RWPE1 (cell line): ENCODE results near the gene CHEK1.

Experiments
- CTCF ChIA-PET: fragments of 350-600 bp; sonication (Branson Sonifier 250); formaldehyde crosslinking; extraction: SDS; loops from one replicate; lab custom pipeline; 2021; lab: Yijun Ruan, JAX
- POLR2A ChIA-PET: fragments of 400-600 bp; formaldehyde crosslinking; extraction: SDS; loops from one replicate; lab custom pipeline; 2020; ENCODE audit warnings: antibody characterized with exemption; ENCODE audit not compliant: low non-redundant PET; lab: Yijun Ruan, JAX
- DNase-seq: peaks from one replicate; pipeline ENCODE4 v3.0.0; 2012; ENCODE audit warnings: low spot score
- H3K27ac ChIP-seq: fragments of 450-650 bp; 2 replicates; pipeline ENCODE4 v1.5.1; 2017
- TF ChIP-seq, protein P1 (sequence below): fragments of 450-650 bp; conservative IDR thresholded peaks from 2 replicates; pipeline ENCODE4 v1.5.1; 2017; ENCODE audit warnings: low read depth, mild to moderate bottlenecking

Gene CHEK1

DNA sequence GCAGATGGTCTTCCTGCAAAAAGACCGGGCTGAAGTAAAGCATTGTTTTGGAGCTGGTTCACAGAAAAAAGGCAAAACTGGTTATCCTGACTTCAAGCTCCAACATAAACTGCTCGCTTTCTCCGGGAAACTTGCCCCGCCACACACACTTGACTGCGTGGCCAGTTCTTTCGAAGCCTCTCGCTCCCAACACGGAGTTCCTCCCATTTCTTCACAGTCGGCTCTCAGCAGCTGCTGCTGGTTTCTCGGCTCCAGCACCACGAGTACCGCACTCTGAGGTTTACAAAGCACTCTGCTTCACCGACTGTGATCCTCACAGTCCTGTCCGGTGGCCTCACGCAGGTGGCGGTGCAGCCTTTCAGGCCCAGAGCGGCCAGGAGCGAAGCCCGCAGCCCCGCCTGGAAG is 264 bp downstream of the CHEK1 start:
- ChIA-PET POLR2A (interaction anchor here (0.6 kb wide), 1 partner anchor 168 kb away, joined by 3 read pairs; no protein-coding TSS in a partner anchor), CTCF (no interaction called here)
- peak overlapping the region; percentile 96 for H3K27ac ChIP-seq
- TF ChIP-seq, protein P1, sequence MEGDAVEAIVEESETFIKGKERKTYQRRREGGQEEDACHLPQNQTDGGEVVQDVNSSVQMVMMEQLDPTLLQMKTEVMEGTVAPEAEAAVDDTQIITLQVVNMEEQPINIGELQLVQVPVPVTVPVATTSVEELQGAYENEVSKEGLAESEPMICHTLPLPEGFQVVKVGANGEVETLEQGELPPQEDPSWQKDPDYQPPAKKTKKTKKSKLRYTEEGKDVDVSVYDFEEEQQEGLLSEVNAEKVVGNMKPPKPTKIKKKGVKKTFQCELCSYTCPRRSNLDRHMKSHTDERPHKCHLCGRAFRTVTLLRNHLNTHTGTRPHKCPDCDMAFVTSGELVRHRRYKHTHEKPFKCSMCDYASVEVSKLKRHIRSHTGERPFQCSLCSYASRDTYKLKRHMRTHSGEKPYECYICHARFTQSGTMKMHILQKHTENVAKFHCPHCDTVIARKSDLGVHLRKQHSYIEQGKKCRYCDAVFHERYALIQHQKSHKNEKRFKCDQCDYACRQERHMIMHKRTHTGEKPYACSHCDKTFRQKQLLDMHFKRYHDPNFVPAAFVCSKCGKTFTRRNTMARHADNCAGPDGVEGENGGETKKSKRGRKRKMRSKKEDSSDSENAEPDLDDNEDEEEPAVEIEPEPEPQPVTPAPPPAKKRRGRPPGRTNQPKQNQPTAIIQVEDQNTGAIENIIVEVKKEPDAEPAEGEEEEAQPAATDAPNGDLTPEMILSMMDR = no peak
- DNase-seq = no peak

- ChIA-PET CTCF (no interaction called here), POLR2A (no interaction called here)
- H3K27ac ChIP-seq = peak overlapping the region; percentile 96
- TF ChIP-seq, protein P1 = no peak
- DNase-seq = peak; percentile 92
These were observed 796 bp downstream of the CHEK1 start for GRCh38 chr11:125625630-125626287.

- CTCF ChIA-PET = interaction anchor here (1.0 kb wide), 1 partner anchor 9 kb away, joined by 4 read pairs; no protein-coding TSS in a partner anchor
- TF ChIP-seq, protein P1 = peak; percentile 42
- peak overlapping the region; percentile 96 for H3K27ac ChIP-seq
- no peak for DNase-seq
- POLR2A ChIA-PET = no interaction called here
These were observed 1.5 kb downstream of the CHEK1 start for GRCh38 chr11:125626288-125626950.

GRCh38 chr11:125627236-125627910 is 2.4 kb downstream of the CHEK1 start:
- ChIA-PET POLR2A (no interaction called here), CTCF (interaction anchor here (1.0 kb wide), 1 partner anchor 10 kb away, joined by 4 read pairs; no protein-coding TSS in a partner anchor)
- no peak for DNase-seq
- H3K27ac ChIP-seq = no peak overlapping the region
- TF ChIP-seq, protein P1 = no peak

DNA sequence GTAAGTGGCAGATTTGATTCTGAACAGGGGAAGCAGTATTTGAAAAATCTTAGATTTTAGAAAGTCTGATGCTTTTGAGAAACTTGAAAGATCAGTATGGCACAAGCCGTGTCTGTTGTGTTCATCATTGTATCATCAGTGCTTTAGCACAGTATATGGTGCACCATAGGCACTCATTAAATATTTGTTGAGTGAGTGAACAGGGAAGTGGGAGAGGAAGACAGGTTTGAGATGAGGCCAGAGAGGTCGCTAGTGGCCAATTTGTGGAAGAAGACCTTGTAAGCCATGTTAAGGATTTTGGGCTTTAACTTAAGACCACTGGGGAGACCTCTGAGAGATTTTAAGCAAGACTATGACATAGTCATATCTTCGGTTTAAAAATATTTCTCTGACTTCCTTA is 12.9 kb downstream of the CHEK1 start:
- H3K27ac ChIP-seq = no peak overlapping the region
- ChIA-PET POLR2A (no interaction called here), CTCF (no interaction called here)
- no peak for DNase-seq
- TF ChIP-seq, protein P1 = no peak

DNA sequence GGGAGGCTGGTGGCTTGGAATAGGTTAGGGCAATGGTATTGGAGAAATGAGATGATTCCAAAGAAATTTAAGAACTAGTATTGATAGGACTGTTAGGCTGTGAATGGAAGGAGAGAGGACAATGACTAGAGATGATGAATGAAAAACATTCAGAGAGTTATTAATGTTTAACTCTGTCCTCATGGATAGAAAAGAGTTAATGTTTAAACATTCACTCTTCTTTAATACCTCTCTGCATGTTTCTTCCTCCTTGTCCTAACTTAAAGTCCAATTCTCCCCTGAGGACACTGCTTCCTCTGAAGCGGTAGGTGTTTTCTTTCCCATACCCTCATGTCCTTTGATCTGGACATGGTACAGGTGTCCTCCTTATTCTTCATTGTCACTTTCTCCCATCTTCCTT is 13.4 kb downstream of the CHEK1 start:
- POLR2A ChIA-PET = no interaction called here
- H3K27ac ChIP-seq = no peak overlapping the region

More for the DNA sequence above, 13.4 kb downstream of the CHEK1 start:
- DNase-seq = no peak
- CTCF ChIA-PET = no interaction called here
- TF ChIP-seq, protein P1 = no peak
